SK-N-SH (cell line): Measurements from ENCODE around the gene RPRML. TPM values are rescaled to one million over a fixed set of nuclear protein-coding genes. Genes with fewer than 3 reads are reported as not detected.
A peak's percentile ranks its signal among the peaks of the same experiment; 100 is the strongest.

Experiments
- CTCF ChIA-PET: fragments of 300-600, 350-600 bp; formaldehyde crosslinking; extraction: SDS; loops from one replicate; lab custom pipeline; 2021; lab: Yijun Ruan, JAX
- POLR2A ChIA-PET: fragments of 350-600 bp; sonication (Branson Sonifier 250); formaldehyde crosslinking; extraction: SDS; loops from one replicate; lab custom pipeline; 2020; ENCODE audit warnings: antibody characterized with exemption, inconsistent platforms; lab: Yijun Ruan, JAX
- DNase-seq: peaks from one replicate; pipeline ENCODE4 v3.0.0; 2012
- H2AFZ ChIP-seq: fragments of 200-600 bp; sonication (generic); 2 replicates; pipeline ENCODE4 v1.8.1; 2016; ENCODE audit warnings: antibody characterized with exemption, mild to moderate bottlenecking, low read depth
- H3F3A ChIP-seq: fragments of 200-600 bp; sonication (generic); replicated peaks from 2 replicates; pipeline ENCODE3; 2016; ENCODE audit warnings: antibody characterized with exemption, mild to moderate bottlenecking; ENCODE audit not compliant: insufficient read depth
- H3K27ac ChIP-seq, 2 experiments: fragments of 200-500 bp in 1 of 2; fragments of 200-600 bp in 1 of 2; sonication (Bioruptor generic) in 1 of 2; sonication (generic), shearing (Covaris generic) in 1 of 2; 2 replicates each; pipeline versions ENCODE4 v1.5.1 to v1.6.1; 2014 to 2016; ENCODE audit warnings: low read depth in 2 of 2, inconsistent platforms in 1 of 2, low read length in 1 of 2, mild to moderate bottlenecking in 1 of 2, mixed read lengths in 1 of 2
- H3K27me3 ChIP-seq: fragments of 200-600 bp; sonication (generic), shearing (Covaris generic); 2 replicates; pipeline ENCODE4 v1.6.1; 2016; ENCODE audit warnings: mixed run types; ENCODE audit not compliant: insufficient read depth
- H3K36me3 ChIP-seq, 2 experiments: fragments of 200-500 bp in 1 of 2; fragments of 200-600 bp in 1 of 2; sonication (Bioruptor generic) in 1 of 2; sonication (generic) in 1 of 2; replicated peaks in 1 of 2; 2 replicates each; pipeline versions ENCODE3 to v1.5.1; 2014 to 2016; ENCODE audit warnings: low read length in 1 of 2, mild to moderate bottlenecking in 1 of 2; ENCODE audit not compliant: insufficient read depth in 2 of 2, control insufficient read depth in 1 of 2
- H3K4me1 ChIP-seq, 2 experiments: fragments of 200-500 bp in 1 of 2; fragments of 200-600 bp in 1 of 2; sonication (Bioruptor generic) in 1 of 2; sonication (generic), shearing (Covaris generic) in 1 of 2; 2 replicates each; pipeline versions ENCODE4 v1.5.1 to v1.6.1; 2014 to 2016; ENCODE audit warnings: low read depth in 1 of 2, low read length in 1 of 2, mixed run types in 1 of 2; ENCODE audit not compliant: insufficient read depth in 2 of 2, control insufficient read depth in 1 of 2
- H3K4me2 ChIP-seq: fragments of 200-600 bp; sonication (generic), shearing (Covaris generic); 2 replicates; pipeline ENCODE4 v1.6.1; 2017; ENCODE audit warnings: mixed run types
- H3K4me3 ChIP-seq, 2 experiments: fragments of 200-500 bp in 1 of 2; fragments of 200-600 bp in 1 of 2; sonication (Bioruptor generic) in 1 of 2; sonication (generic), shearing (Covaris generic) in 1 of 2; 2 replicates each; pipeline versions ENCODE4 v1.5.1 to v1.8.1; 2014 to 2016; ENCODE audit warnings: low read depth in 2 of 2, inconsistent platforms in 1 of 2, low read length in 1 of 2, mild to moderate bottlenecking in 1 of 2, mixed read lengths in 1 of 2, moderate library complexity in 1 of 2
- H3K79me2 ChIP-seq: fragments of 200-600 bp; sonication (generic); 2 replicates; pipeline ENCODE4 v1.8.1; 2017; ENCODE audit warnings: mild to moderate bottlenecking; ENCODE audit not compliant: insufficient read depth
- H3K9ac ChIP-seq: fragments of 200-600 bp; sonication (generic); 2 replicates; pipeline ENCODE4 v1.6.1; 2017; ENCODE audit warnings: mixed run types
- H3K9me2 ChIP-seq: fragments of 200-600 bp; sonication (generic); 2 replicates; pipeline ENCODE4 v1.6.1; 2017; ENCODE audit warnings: mixed run types
- H3K9me3 ChIP-seq: fragments of 200-600 bp; sonication (generic); 2 replicates; pipeline ENCODE4 v1.6.1; 2017; ENCODE audit warnings: mixed run types, mild to moderate bottlenecking, moderate library complexity
- H4K20me1 ChIP-seq: fragments of 200-600 bp; sonication (generic); 2 replicates; pipeline ENCODE4 v1.6.1; 2017; ENCODE audit warnings: mild to moderate bottlenecking, mixed run types; ENCODE audit not compliant: insufficient read depth
- CHD2 ChIP-seq: fragments of 150-350 bp; IDR thresholded peaks from 2 replicates; pipeline ENCODE4 v1.6.1; 2018; ENCODE audit warnings: low read length; ENCODE audit not compliant: partially characterized antibody
- ELF1 ChIP-seq: IDR thresholded peaks from 2 replicates; pipeline ENCODE4 v1.4.0; 2012
- EP300 ChIP-seq, 2 experiments: IDR thresholded peaks; 2 replicates each; pipeline versions ENCODE4 v1.4.0 to v1.6.1; 2012; ENCODE audit warnings: borderline replicate concordance in 1 of 2, low read depth in 1 of 2, low read length in 1 of 2
- EZH2phosphoT487 ChIP-seq: fragments of 200-600 bp; sonication (generic); IDR thresholded peaks from 2 replicates; pipeline ENCODE4 v1.6.1; 2017; ENCODE audit warnings: low read depth, mixed run types, mild to moderate bottlenecking, antibody characterized with exemption, moderate library complexity, borderline replicate concordance
- FOSL2 ChIP-seq: IDR thresholded peaks from 2 replicates; pipeline ENCODE4 v1.4.0; 2012; ENCODE audit warnings: low read depth, mild to moderate bottlenecking, moderate library complexity, borderline replicate concordance
- FOXJ3 ChIP-seq: sonication (generic); formaldehyde crosslinking; IDR thresholded peaks from 2 replicates; pipeline ENCODE4 v1.5.1; 2020; ENCODE audit warnings: mild to moderate bottlenecking, missing genetic modification reagents
- FOXM1 ChIP-seq: IDR thresholded peaks from 2 replicates; pipeline ENCODE4 v1.4.0; 2012; ENCODE audit warnings: low read depth, mild to moderate bottlenecking
- GATA2 ChIP-seq: sonication (generic); formaldehyde crosslinking; IDR thresholded peaks from 2 replicates; pipeline ENCODE4 v1.5.0; 2020; ENCODE audit warnings: mild to moderate bottlenecking, missing genetic modification reagents
- JUND ChIP-seq: IDR thresholded peaks from 2 replicates; pipeline ENCODE4 v1.4.0; 2012
- MXI1 ChIP-seq: IDR thresholded peaks from 2 replicates; pipeline ENCODE4 v1.6.1; 2012; ENCODE audit warnings: mild to moderate bottlenecking, low read depth, low read length, improper control_type of control experiment
- RAD21 ChIP-seq: IDR thresholded peaks from 2 replicates; pipeline ENCODE4 v1.6.1; 2012; ENCODE audit warnings: mild to moderate bottlenecking, low read length
- RCOR1 ChIP-seq: fragments of 150-350 bp; IDR thresholded peaks from 2 replicates; pipeline ENCODE4 v1.6.1; 2017; ENCODE audit warnings: antibody characterized with exemption, low read length
- RXRA ChIP-seq: IDR thresholded peaks from 2 replicates; pipeline ENCODE4 v1.4.0; 2012; ENCODE audit warnings: low read depth, mild to moderate bottlenecking, borderline replicate concordance
- SIN3A ChIP-seq: IDR thresholded peaks from 2 replicates; pipeline ENCODE4 v1.6.1; 2012; ENCODE audit warnings: low read depth, mild to moderate bottlenecking, low read length, moderate library complexity, borderline replicate concordance
- TAF1 ChIP-seq: IDR thresholded peaks from 2 replicates; pipeline ENCODE4 v1.6.1; 2012; ENCODE audit warnings: low read depth, mild to moderate bottlenecking, low read length, moderate library complexity, borderline replicate concordance
- TEAD4 ChIP-seq: IDR thresholded peaks from 2 replicates; pipeline ENCODE4 v1.4.0; 2012; ENCODE audit warnings: mild to moderate bottlenecking, borderline replicate concordance; ENCODE audit not compliant: insufficient read depth
- whole genome bisulfite sequencing: methylation state at CpG from one replicate; pipeline ENCODE4 v1.1.6; 2017; ENCODE audit warnings: low lambda C conversion rate; 5-methylcytosine and 5-hydroxymethylcytosine counted together
- polyA plus RNA-seq, 3 experiments: library from polyadenylated mRNA; depleted of rRNA; stranded (reverse); fragments of >200 nt; gene quantifications; 2 replicates each; pipeline ENCODE4 v1.2.3, GENCODE V29; 2012
- TF ChIP-seq, protein P1 (sequence below): IDR thresholded peaks from 2 replicates; pipeline ENCODE4; 2012
- TF ChIP-seq, protein P2 (sequence below): IDR thresholded peaks from 2 replicates; pipeline ENCODE4 v1.4.0; 2012; ENCODE audit warnings: low read depth
- TF ChIP-seq, protein P3 (sequence below): IDR thresholded peaks from 2 replicates; pipeline ENCODE4 v1.4.0; 2012; ENCODE audit warnings: low read depth, borderline replicate concordance
- TF ChIP-seq, protein P4 (sequence below): IDR thresholded peaks from 2 replicates; pipeline ENCODE4 v1.4.0; 2012; ENCODE audit warnings: low read depth, borderline replicate concordance
- TF ChIP-seq, protein P5 (sequence below): fragments of 150-350 bp; IDR thresholded peaks from 2 replicates; pipeline ENCODE4 v1.6.1; 2017; ENCODE audit warnings: antibody characterized with exemption, low read length, low read depth, borderline replicate concordance

RPRML gene
- polyA plus RNA-seq, 1 of the 3 experiments (the other 2 are of a cell fraction) = not detected

DNA sequence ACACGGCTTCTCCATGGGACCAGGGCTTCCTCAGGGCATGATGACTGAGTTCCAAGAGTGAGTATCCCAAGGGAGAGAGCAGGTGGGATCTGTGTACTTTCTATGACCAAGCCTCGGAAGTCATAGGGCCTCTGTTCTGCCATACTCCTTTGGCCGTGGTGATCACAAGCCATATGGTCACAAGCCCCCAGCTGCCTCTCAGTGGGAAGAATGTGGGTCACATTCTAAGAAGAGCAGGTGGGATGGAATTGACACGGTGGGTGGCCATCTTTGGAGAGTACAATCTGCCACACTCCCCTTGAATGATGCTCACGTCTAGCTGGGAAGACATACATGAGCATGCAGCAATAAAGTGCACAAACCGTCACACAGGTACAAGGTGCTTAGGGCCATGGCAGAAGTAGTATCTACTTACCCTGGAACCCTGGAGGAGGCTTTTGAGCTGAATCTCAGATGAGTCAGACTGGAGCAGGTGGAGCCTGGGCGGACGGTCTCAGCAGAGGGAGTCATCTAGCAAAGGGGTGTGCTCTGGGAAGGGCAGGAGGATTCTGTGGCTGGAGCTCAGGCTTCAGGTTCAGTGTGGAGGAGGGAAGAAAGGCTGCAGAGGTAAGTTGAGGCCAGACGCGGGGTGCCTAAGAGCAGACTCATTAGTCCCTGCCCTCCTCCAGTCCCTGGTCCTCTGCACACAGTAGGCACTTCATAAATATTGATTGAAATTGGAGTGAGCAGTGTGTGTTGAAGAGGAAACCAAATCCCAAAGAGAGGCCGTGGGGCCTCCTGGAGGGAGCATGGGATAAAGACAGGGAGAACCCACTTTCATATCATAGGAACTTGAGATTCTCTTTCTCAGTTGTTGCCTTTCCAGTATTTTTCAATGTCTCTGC is 29.5 kb downstream of the RPRML start:
- Histone ChIP-seq H3K27ac (no peak overlapping the region), H3K9me3 (no peaks in the 10 kb centered on the region), H3K79me2 (no peaks in the 10 kb centered on the region), H3K36me3 (no peaks in the 10 kb centered on the region), H3K27me3 (no peaks in the 10 kb centered on the region), H2AFZ (no peak overlapping the region), H3K4me3 (no peak overlapping the region), H3F3A (no peaks in the 10 kb centered on the region), H3K9ac (no peak overlapping the region), H3K9me2 (no peaks in the 10 kb centered on the region), H3K4me1 (peaks cover under 1 to 21% of the 10 kb centered on the region in 2 experiments; a peak in 2 of 4 replicates), H3K4me2 (no peak overlapping the region), H4K20me1 (no peaks in the 10 kb centered on the region)
- DNase-seq = no peak
- WGBS = 81% methylated on average over 11 of the region's 11 CpGs
- ChIA-PET POLR2A (no interaction called here), CTCF (interaction anchor here (1.2 to 5.5 kb wide), 4 partner anchors 8 to 114 kb away, joined by 3 to 56 read pairs (median 6); no protein-coding TSS in a partner anchor)
- TF ChIP-seq EP300 (IDR thresholded peaks at IDR 0.05; ENCODE audit: borderline replicate concordance in 1 of 2, low read depth in 1 of 2, low read length in 1 of 2) (no peak), FOSL2 (peak; percentile 64; the same call in 1 of the 2 replicates)
- TF ChIP-seq, protein P1, sequence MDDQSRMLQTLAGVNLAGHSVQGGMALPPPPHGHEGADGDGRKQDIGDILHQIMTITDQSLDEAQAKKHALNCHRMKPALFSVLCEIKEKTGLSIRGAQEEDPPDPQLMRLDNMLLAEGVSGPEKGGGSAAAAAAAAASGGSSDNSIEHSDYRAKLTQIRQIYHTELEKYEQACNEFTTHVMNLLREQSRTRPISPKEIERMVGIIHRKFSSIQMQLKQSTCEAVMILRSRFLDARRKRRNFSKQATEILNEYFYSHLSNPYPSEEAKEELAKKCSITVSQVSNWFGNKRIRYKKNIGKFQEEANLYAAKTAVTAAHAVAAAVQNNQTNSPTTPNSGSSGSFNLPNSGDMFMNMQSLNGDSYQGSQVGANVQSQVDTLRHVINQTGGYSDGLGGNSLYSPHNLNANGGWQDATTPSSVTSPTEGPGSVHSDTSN = no peak

DNA sequence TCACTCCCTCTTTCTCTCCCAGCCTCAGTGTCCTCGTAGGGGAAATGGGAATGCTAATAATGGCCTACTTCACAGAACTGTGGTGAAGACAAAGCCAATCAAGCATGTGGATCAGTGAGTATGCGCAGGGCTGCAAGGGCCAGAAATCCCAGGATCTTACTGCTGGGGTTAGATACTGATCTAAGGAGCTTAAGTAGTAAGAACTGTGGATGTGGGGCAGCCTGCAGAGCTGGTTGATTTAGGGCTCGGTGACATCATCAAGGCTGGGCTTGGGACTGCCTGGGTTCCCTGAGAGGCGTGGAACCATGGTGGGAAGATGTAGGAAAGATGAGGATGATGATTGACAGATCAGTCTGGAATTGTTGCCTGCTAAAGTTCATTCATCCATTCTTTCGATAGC is 30.5 kb downstream of the RPRML start:
- no peaks in the 10 kb centered on the region for H3K36me3 ChIP-seq
- TF ChIP-seq SIN3A (no peak), TAF1 (no peak), JUND (no peak), FOXJ3 (CRISPR knock-in tag) (no peak), FOXM1 (no peak), ELF1 (no peak), RAD21 (no peak), RXRA (no peak), FOSL2 (no peak), MXI1 (no peak), CHD2 (no peak), RCOR1 (no peak), GATA2 (CRISPR knock-in tag) (no peak), EZH2phosphoT487 (no peak), TEAD4 (no peak), EP300 (IDR thresholded peaks at IDR 0.05; ENCODE audit: borderline replicate concordance in 1 of 2, low read depth in 1 of 2, low read length in 1 of 2) (no peak)
- TF ChIP-seq, protein P2, sequence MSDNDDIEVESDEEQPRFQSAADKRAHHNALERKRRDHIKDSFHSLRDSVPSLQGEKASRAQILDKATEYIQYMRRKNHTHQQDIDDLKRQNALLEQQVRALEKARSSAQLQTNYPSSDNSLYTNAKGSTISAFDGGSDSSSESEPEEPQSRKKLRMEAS = no peak
- TF ChIP-seq, protein P3, sequence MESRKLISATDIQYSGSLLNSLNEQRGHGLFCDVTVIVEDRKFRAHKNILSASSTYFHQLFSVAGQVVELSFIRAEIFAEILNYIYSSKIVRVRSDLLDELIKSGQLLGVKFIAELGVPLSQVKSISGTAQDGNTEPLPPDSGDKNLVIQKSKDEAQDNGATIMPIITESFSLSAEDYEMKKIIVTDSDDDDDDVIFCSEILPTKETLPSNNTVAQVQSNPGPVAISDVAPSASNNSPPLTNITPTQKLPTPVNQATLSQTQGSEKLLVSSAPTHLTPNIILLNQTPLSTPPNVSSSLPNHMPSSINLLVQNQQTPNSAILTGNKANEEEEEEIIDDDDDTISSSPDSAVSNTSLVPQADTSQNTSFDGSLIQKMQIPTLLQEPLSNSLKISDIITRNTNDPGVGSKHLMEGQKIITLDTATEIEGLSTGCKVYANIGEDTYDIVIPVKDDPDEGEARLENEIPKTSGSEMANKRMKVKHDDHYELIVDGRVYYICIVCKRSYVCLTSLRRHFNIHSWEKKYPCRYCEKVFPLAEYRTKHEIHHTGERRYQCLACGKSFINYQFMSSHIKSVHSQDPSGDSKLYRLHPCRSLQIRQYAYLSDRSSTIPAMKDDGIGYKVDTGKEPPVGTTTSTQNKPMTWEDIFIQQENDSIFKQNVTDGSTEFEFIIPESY = no peak
- TF ChIP-seq, protein P4, sequence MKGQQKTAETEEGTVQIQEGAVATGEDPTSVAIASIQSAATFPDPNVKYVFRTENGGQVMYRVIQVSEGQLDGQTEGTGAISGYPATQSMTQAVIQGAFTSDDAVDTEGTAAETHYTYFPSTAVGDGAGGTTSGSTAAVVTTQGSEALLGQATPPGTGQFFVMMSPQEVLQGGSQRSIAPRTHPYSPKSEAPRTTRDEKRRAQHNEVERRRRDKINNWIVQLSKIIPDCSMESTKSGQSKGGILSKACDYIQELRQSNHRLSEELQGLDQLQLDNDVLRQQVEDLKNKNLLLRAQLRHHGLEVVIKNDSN = no peak
- TF ChIP-seq, protein P5, sequence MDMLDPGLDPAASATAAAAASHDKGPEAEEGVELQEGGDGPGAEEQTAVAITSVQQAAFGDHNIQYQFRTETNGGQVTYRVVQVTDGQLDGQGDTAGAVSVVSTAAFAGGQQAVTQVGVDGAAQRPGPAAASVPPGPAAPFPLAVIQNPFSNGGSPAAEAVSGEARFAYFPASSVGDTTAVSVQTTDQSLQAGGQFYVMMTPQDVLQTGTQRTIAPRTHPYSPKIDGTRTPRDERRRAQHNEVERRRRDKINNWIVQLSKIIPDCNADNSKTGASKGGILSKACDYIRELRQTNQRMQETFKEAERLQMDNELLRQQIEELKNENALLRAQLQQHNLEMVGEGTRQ = no peak
- H4K20me1 ChIP-seq = no peaks in the 10 kb centered on the region
- no peak overlapping the region for H3K4me2 ChIP-seq
- H2AFZ ChIP-seq = no peak overlapping the region
- H3K9me3 ChIP-seq = no peaks in the 10 kb centered on the region
- ChIA-PET CTCF (interaction anchor here (0.9 to 5.5 kb wide), 4 partner anchors 7 to 107 kb away, joined by 4 to 56 read pairs (median 14); no protein-coding TSS in a partner anchor), POLR2A (no interaction called here)
- no peaks in the 10 kb centered on the region for H3K79me2 ChIP-seq
- H3K4me1 ChIP-seq = peaks cover 11 to 29% of the 10 kb centered on the region in 2 experiments; a peak in 3 of 4 replicates
- H3F3A ChIP-seq = peaks cover under 1% of the 10 kb centered on the region
- no peak overlapping the region for H3K27ac ChIP-seq
- H3K9ac ChIP-seq = no peak overlapping the region
- H3K9me2 ChIP-seq = no peaks in the 10 kb centered on the region
- no peaks in the 10 kb centered on the region for H3K27me3 ChIP-seq
- 77% methylated on average over 5 of the region's 5 CpGs for WGBS
- DNase-seq = no peak
- no peak overlapping the region for H3K4me3 ChIP-seq
